Endothelial cell of umbilical vein (primary cell): ENCODE data around the gene PFN4. TPM values are rescaled to one million over a fixed set of nuclear protein-coding genes. Genes with fewer than 3 reads are reported as not detected.

ENCODE experiments used
- BruUV-seq: library from RNA; stranded (reverse); fragments of 400-500 nt; replicated peaks from 2 replicates; lab custom pipeline; 2021; lab: Mats Ljungman, UMichigan
- CTCF ChIA-PET: fragments of 300-600, 350-600 bp; sonication (Branson Sonifier 250); formaldehyde crosslinking; loops from one replicate; lab custom pipeline; 2021; ENCODE audit warnings: antibody characterized with exemption, inconsistent platforms; lab: Charles Lee
- POLR2A ChIA-PET: fragments of 300-600, 350-600 bp; sonication (Branson Sonifier 250); formaldehyde crosslinking; loops from one replicate; lab custom pipeline; 2021; ENCODE audit warnings: antibody characterized with exemption, inconsistent platforms; lab: Charles Lee
- DNase-seq: peaks from one replicate; pipeline ENCODE4 v3.0.0-alpha.2; 2011; ENCODE audit warnings: low read depth, low spot score
- FAIRE-seq: peaks from 2 replicates; lab custom pipeline; 2011; peaks lifted over from hg19 to GRCh38; lab: Jason Lieb, UNC
- H2AFZ ChIP-seq: 2 replicates; pipeline ENCODE4 v1.6.0; 2012; ENCODE audit warnings: low read depth, low read length, control low read depth, inconsistent platforms
- H3K27ac ChIP-seq: 2 replicates; pipeline ENCODE4 v1.5.1; 2011; ENCODE audit warnings: low read depth, mild to moderate bottlenecking, control low read depth, low read length, moderate library complexity; ENCODE audit not compliant: insufficient read depth
- H3K27me3 ChIP-seq, 2 experiments: 2 replicates each; pipeline versions ENCODE4 v1.6.0 to v1.6.1; 2011; ENCODE audit warnings: low read length in 2 of 2, mixed read lengths in 1 of 2; ENCODE audit not compliant: control insufficient read depth in 2 of 2, insufficient read depth in 2 of 2
- H3K36me3 ChIP-seq, 2 experiments: 2 replicates in 1 of 2; 3 replicates in 1 of 2; pipeline ENCODE4 v1.5.1; 2011; ENCODE audit warnings: low read length in 2 of 2, mild to moderate bottlenecking in 1 of 2, moderate library complexity in 1 of 2; ENCODE audit not compliant: control insufficient read depth in 2 of 2, insufficient read depth in 2 of 2; ENCODE audit errors: extremely low read depth in 1 of 2
- H3K4me1 ChIP-seq: 3 replicates; pipeline ENCODE4 v1.5.1; 2011; ENCODE audit warnings: mild to moderate bottlenecking, low read length; ENCODE audit not compliant: control insufficient read depth, insufficient read depth; ENCODE audit errors: extremely low read depth
- H3K4me2 ChIP-seq: 2 replicates; pipeline ENCODE4 v1.6.1; 2011; ENCODE audit warnings: low read length, control low read depth, mixed read lengths; ENCODE audit not compliant: insufficient read depth
- H3K4me3 ChIP-seq, 3 experiments: fragments of 200-600 bp in 1 of 3; sonication (generic), shearing (Covaris generic) in 1 of 3; replicated peaks in 1 of 3; 2 replicates each; pipeline ENCODE4 v1.5.1; 2011 to 2016; ENCODE audit warnings: control low read depth in 3 of 3, low read length in 3 of 3, mild to moderate bottlenecking in 2 of 3, inconsistent platforms in 1 of 3, low read depth in 1 of 3, moderate library complexity in 1 of 3; ENCODE audit not compliant: insufficient read depth in 1 of 3
- H3K79me2 ChIP-seq: 2 replicates; pipeline ENCODE4 v1.6.0; 2012; ENCODE audit warnings: low read length, inconsistent platforms; ENCODE audit not compliant: control insufficient read depth, insufficient read depth
- H3K9ac ChIP-seq: replicated peaks from 2 replicates; pipeline ENCODE3; 2011; ENCODE audit warnings: low read length, control low read depth; ENCODE audit not compliant: insufficient read depth; ENCODE audit errors: extremely low read depth
- H3K9me1 ChIP-seq: replicated peaks from 3 replicates; pipeline ENCODE4 v1.6.0; 2011; ENCODE audit warnings: mild to moderate bottlenecking, low read length; ENCODE audit not compliant: control insufficient read depth, insufficient read depth; ENCODE audit errors: extremely low read depth
- H3K9me3 ChIP-seq: replicated peaks from 2 replicates; pipeline ENCODE4 v1.5.1; 2012; ENCODE audit warnings: low read length, inconsistent platforms; ENCODE audit not compliant: control insufficient read depth, insufficient read depth
- H4K20me1 ChIP-seq: replicated peaks from 2 replicates; pipeline ENCODE3; 2011; ENCODE audit warnings: mild to moderate bottlenecking, low read length; ENCODE audit not compliant: control insufficient read depth, insufficient read depth; ENCODE audit errors: extremely low read depth
- CTCF ChIP-seq, 2 donors: IDR thresholded peaks; 1 replicate in 1 of 2; 2 replicates in 1 of 2; pipeline ENCODE4 v1.5.1; 2011; ENCODE audit warnings: low read length in 2 of 2, mild to moderate bottlenecking in 2 of 2, moderate library complexity in 2 of 2, control low read depth in 1 of 2, inconsistent platforms in 1 of 2, low read depth in 1 of 2; ENCODE audit not compliant: insufficient read depth in 1 of 2; ENCODE audit errors: extremely low read depth in 1 of 2
- EZH2 ChIP-seq: IDR thresholded peaks from 2 replicates; pipeline ENCODE4 v1.6.1; 2012; ENCODE audit warnings: borderline replicate concordance, low read depth, mild to moderate bottlenecking, moderate library complexity, low read length, inconsistent platforms; ENCODE audit not compliant: severe bottlenecking
- FOS ChIP-seq: IDR thresholded peaks from 2 replicates; pipeline ENCODE4 v1.6.1; 2011; ENCODE audit warnings: mild to moderate bottlenecking, low read length, moderate library complexity, borderline replicate concordance; ENCODE audit not compliant: insufficient read depth
- GATA2 ChIP-seq: IDR thresholded peaks from 2 replicates; pipeline ENCODE4 v1.7.0; 2011; ENCODE audit warnings: low read depth, mild to moderate bottlenecking, moderate library complexity, mixed read lengths, low read length; ENCODE audit not compliant: insufficient read length, insufficient read depth
- JUN ChIP-seq: IDR thresholded peaks from 2 replicates; pipeline ENCODE4 v1.6.1; 2011; ENCODE audit warnings: borderline replicate concordance, low read depth; ENCODE audit not compliant: insufficient read length, insufficient read depth
- MAX ChIP-seq: IDR thresholded peaks from 2 replicates; pipeline ENCODE4 v1.6.1; 2011; ENCODE audit not compliant: insufficient read depth, insufficient read length
- MYC ChIP-seq: IDR thresholded peaks from one replicate; pipeline ENCODE4 v1.6.1; 2011; ENCODE audit warnings: mild to moderate bottlenecking, low read depth, low read length
- POLR2A ChIP-seq: IDR thresholded peaks from 2 replicates; pipeline ENCODE4 v1.6.1; 2012; ENCODE audit warnings: low read depth, mild to moderate bottlenecking, control low read depth, low read length
- POLR2AphosphoS5 ChIP-seq: IDR thresholded peaks from 2 replicates; pipeline ENCODE4 v1.6.1; 2012; ENCODE audit warnings: low read depth, mild to moderate bottlenecking, control low read depth, low read length, moderate library complexity; ENCODE audit not compliant: insufficient read depth
- dilution Hi-C: fragments of 300-500 bp; cut with MboI; formaldehyde crosslinking; loops from one replicate; pipeline ENCODE4 v1.15.0; 2019; ENCODE audit warnings: low sequenced_read_pairs; ENCODE audit not compliant: extremely low pct_ligation_motif_present
- intact Hi-C: fragments of 100-400 bp; cut with micrococcal nuclease; formaldehyde crosslinking; loops from one replicate; pipeline ENCODE4 v1.10.0; 2022
- polyA plus RNA-seq, 4 experiments: library from polyadenylated mRNA; depleted of rRNA in 3 of 4; stranded (reverse) in 3 of 4; unstranded in 1 of 4; fragments of >200 nt; gene quantifications; 2 replicates each; pipeline versions ENCODE4 v1.2.1 to v1.2.3, GENCODE V29; 2011 to 2012; ENCODE audit warnings: missing spikeins in 1 of 4
- total RNA-seq: library from RNA; stranded (reverse); gene quantifications from 2 replicates; pipeline ENCODE4 v1.2.3, GENCODE V29; 2021

The PFN4 gene
- total and polyA plus RNA-seq, 2 donors (not counting 3 experiments of a cell fraction or from before 2014, with no cell fraction given) = 0.23 to 0.93 TPM

DNA sequence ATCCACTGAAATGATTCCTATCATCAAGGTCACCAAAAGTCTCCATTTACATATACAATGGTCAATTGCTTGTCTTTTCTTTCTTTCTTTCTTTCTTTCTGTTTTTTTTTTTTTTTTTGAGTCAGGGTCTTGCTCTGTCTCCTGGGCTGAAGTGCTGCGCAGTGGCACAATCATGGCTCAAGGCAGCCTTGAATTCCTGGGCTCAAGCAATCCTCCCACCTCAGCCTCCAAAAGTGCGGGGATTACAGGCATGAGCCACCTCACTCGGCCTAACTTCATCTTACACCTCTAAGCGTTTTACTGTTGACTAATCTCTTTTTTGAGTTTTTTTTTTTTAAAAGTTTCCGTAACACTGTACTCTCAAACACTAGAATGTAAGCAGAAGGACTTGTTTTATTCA is 47.9 kb downstream of the PFN4 start:
- H2AFZ ChIP-seq = no peak overlapping the region
- TF ChIP-seq POLR2AphosphoS5 = no peak
- no peak for TF ChIP-seq MYC
- TF ChIP-seq POLR2A = no peak
- no peak for TF ChIP-seq FOS
- TF ChIP-seq EZH2 = no peak
- TF ChIP-seq GATA2 = no peak
- no peak for TF ChIP-seq JUN
- no peak for TF ChIP-seq MAX
- TF ChIP-seq CTCF (IDR thresholded peaks at IDR 0.05; ENCODE audit: extremely low read depth in 1 of 2, insufficient read depth in 1 of 2, low read depth in 1 of 2, low read length in 2 of 2) = no peak
- ChIA-PET POLR2A (interaction anchor here (1.2 to 1.9 kb wide), 2 partner anchors 9 to 149 kb away, joined by 3 to 8 read pairs; partner anchors contain the start of genes ATAD2B and TP53I3), CTCF (no interaction called here)
- peak overlapping the region; percentile 90 for H3K9ac ChIP-seq
- no peaks in the 10 kb centered on the region for H3K9me1 ChIP-seq
- no peaks in the 10 kb centered on the region for H4K20me1 ChIP-seq
- FAIRE-seq (no peak), DNase-seq (no peak)
- H3K4me1 ChIP-seq = peaks cover 12% of the 10 kb centered on the region
- H3K27me3 ChIP-seq = no peaks in the 10 kb centered on the region
- no peaks in the 10 kb centered on the region for H3K9me3 ChIP-seq
- H3K27ac ChIP-seq = no peak overlapping the region
- peaks cover 36% of the 10 kb centered on the region for H3K79me2 ChIP-seq
- H3K4me2 ChIP-seq = peak overlapping the region; percentile 71
- H3K36me3 ChIP-seq = peaks cover 4 to 12% of the 10 kb centered on the region in 2 experiments
- intact Hi-C loops (no loop called here), dilution Hi-C loops (no loop called here)
- H3K4me3 ChIP-seq = peak overlapping the region; percentile 65 to 87 (median 79)
- BruUV-seq = no TSS peak
